ENCODE data around the gene PTHLH. TPM values are rescaled to one million over a fixed set of nuclear protein-coding genes. Genes with fewer than 3 reads are reported as not detected.

Gene PTHLH
- total and polyA plus RNA-seq, 2 donors (not counting 3 experiments of a cell fraction or from before 2014, with no cell fraction given): 0.60 to 0.65 TPM

DNA sequence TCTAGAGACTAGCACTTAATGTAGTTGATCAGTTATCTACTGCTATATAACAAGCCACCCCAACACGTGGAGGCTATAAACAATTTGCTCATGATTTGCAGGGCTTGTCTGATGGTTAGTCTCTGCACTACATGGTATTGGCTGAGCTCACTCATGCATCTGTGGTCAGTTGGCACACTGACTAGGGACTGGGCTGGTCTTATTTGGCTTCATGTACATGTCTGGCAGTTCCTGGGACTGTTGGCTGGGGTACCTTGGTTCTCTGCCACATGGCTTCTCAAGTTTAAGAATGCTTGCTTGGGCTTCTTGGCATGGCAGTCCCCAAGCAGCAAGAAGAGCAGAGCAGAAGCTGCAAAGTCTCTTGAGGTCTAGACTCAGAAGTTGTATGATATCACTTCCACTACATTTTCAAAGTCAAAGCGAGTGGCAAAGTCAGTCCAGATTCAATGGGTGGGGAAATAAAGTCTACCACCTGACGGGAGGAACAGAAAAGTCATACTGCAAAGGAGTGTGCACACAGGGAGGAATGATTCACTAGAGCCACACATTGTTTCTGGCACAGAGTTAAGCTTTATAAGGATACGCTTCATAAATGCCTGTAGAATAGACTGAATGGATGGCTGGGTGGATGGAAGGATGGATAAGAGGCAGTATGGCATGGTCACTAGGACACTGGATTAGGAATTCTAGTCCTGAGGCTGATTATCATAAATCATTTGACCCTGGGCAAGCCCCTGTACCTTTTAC, 44.8 kb upstream of the PTHLH start:
- H2AFZ ChIP-seq (ENCODE audit: low read depth, low read length): no peak overlapping the region
- no peak for DNase-seq (ENCODE audit: low read depth, low spot score)
- no peak for TF ChIP-seq POLR2A (IDR thresholded peaks at IDR 0.05; ENCODE audit: low read depth, low read length)
- TF ChIP-seq EZH2 (IDR thresholded peaks at IDR 0.05; ENCODE audit: borderline replicate concordance, low read depth, low read length, severe bottlenecking): no peak
- H3K4me2 ChIP-seq (ENCODE audit: insufficient read depth, low read length): no peak overlapping the region
- no peaks in the 10 kb centered on the region for H3K9me1 ChIP-seq (replicated peaks; ENCODE audit: control insufficient read depth, extremely low read depth, insufficient read depth, low read length)
- dilution Hi-C loops (cut with MboI; ENCODE audit: extremely low pct_ligation_motif_present, low sequenced_read_pairs): no loop called here
- no peak overlapping the region for H3K9ac ChIP-seq (replicated peaks; ENCODE audit: extremely low read depth, insufficient read depth, low read length)
- H3K27ac ChIP-seq (ENCODE audit: insufficient read depth, low read depth, low read length): no peak overlapping the region
- intact Hi-C loops (cut with micrococcal nuclease): no loop called here
- H3K4me3 ChIP-seq (replicated peaks in 1 of 3; ENCODE audit: insufficient read depth in 1 of 3, low read depth in 1 of 3, low read length in 3 of 3): no peak overlapping the region
- CTCF ChIA-PET: interaction anchor here (1.0 kb wide), 1 partner anchor 22 kb away, joined by 3 read pairs; no protein-coding TSS in a partner anchor
- H3K9me3 ChIP-seq (replicated peaks; ENCODE audit: control insufficient read depth, insufficient read depth, low read length): no peaks in the 10 kb centered on the region
- POLR2A ChIA-PET: no interaction called here
- no peak for FAIRE-seq
- H3K36me3 ChIP-seq (ENCODE audit: control insufficient read depth in 2 of 2, extremely low read depth in 1 of 2, insufficient read depth in 2 of 2, low read length in 2 of 2): no peaks in the 10 kb centered on the region
- no TSS peak for BruUV-seq (replicated peaks)
- H4K20me1 ChIP-seq (replicated peaks; ENCODE audit: control insufficient read depth, extremely low read depth, insufficient read depth, low read length): no peaks in the 10 kb centered on the region
- H3K4me1 ChIP-seq (ENCODE audit: control insufficient read depth, extremely low read depth, insufficient read depth, low read length): no peaks in the 10 kb centered on the region
- no peaks in the 10 kb centered on the region for H3K79me2 ChIP-seq (ENCODE audit: control insufficient read depth, insufficient read depth, low read length)
- no peaks in the 10 kb centered on the region for H3K27me3 ChIP-seq (ENCODE audit: control insufficient read depth in 2 of 2, insufficient read depth in 2 of 2, low read length in 2 of 2)

DNA sequence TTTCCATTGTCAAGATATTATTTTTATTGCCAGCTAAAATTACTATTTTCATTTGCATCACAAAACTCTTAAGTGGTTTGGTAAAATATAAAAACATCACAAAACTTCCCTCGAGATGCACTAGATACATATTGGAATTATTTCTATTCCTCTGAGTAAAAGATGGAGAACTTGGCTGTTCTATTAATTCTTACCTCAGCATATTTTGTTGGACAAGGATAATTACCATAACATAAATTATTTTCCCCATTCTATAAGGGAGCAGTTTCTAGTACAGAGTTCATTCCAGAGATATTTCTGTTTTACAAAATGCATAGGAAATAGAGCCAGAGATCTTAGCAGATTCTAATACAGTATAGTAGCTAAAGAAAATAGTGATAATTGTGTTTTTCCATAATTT, 42.6 kb upstream of the PTHLH start:
- H3K36me3 ChIP-seq (ENCODE audit: control insufficient read depth in 2 of 2, extremely low read depth in 1 of 2, insufficient read depth in 2 of 2, low read length in 2 of 2): no peaks in the 10 kb centered on the region
- no peaks in the 10 kb centered on the region for H3K9me3 ChIP-seq (replicated peaks; ENCODE audit: control insufficient read depth, insufficient read depth, low read length)
- ChIA-PET POLR2A (no interaction called here), CTCF (no interaction called here)
- no peak for DNase-seq (ENCODE audit: low read depth, low spot score)
- H3K9ac ChIP-seq (replicated peaks; ENCODE audit: extremely low read depth, insufficient read depth, low read length): no peak overlapping the region
- no peaks in the 10 kb centered on the region for H4K20me1 ChIP-seq (replicated peaks; ENCODE audit: control insufficient read depth, extremely low read depth, insufficient read depth, low read length)
- no peaks in the 10 kb centered on the region for H3K27me3 ChIP-seq (ENCODE audit: control insufficient read depth in 2 of 2, insufficient read depth in 2 of 2, low read length in 2 of 2)
- H3K27ac ChIP-seq (ENCODE audit: insufficient read depth, low read depth, low read length): no peak overlapping the region
- H3K79me2 ChIP-seq (ENCODE audit: control insufficient read depth, insufficient read depth, low read length): no peaks in the 10 kb centered on the region
- H2AFZ ChIP-seq (ENCODE audit: low read depth, low read length): no peak overlapping the region
- H3K9me1 ChIP-seq (replicated peaks; ENCODE audit: control insufficient read depth, extremely low read depth, insufficient read depth, low read length): no peaks in the 10 kb centered on the region
- FAIRE-seq: no peak
- intact Hi-C loops (cut with micrococcal nuclease) (no loop called here), dilution Hi-C loops (cut with MboI; ENCODE audit: extremely low pct_ligation_motif_present, low sequenced_read_pairs) (no loop called here)
- no TSS peak for BruUV-seq (replicated peaks)
- H3K4me3 ChIP-seq (replicated peaks in 1 of 3; ENCODE audit: insufficient read depth in 1 of 3, low read depth in 1 of 3, low read length in 3 of 3): no peak overlapping the region
- H3K4me2 ChIP-seq (ENCODE audit: insufficient read depth, low read length): no peak overlapping the region
- TF ChIP-seq JUN (IDR thresholded peaks at IDR 0.05; ENCODE audit: borderline replicate concordance, insufficient read depth, insufficient read length, low read depth): no peak
- TF ChIP-seq, protein P1, sequence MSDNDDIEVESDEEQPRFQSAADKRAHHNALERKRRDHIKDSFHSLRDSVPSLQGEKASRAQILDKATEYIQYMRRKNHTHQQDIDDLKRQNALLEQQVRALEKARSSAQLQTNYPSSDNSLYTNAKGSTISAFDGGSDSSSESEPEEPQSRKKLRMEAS (IDR thresholded peaks at IDR 0.05; ENCODE audit: insufficient read depth, insufficient read length): no peak
- TF ChIP-seq, protein P2, sequence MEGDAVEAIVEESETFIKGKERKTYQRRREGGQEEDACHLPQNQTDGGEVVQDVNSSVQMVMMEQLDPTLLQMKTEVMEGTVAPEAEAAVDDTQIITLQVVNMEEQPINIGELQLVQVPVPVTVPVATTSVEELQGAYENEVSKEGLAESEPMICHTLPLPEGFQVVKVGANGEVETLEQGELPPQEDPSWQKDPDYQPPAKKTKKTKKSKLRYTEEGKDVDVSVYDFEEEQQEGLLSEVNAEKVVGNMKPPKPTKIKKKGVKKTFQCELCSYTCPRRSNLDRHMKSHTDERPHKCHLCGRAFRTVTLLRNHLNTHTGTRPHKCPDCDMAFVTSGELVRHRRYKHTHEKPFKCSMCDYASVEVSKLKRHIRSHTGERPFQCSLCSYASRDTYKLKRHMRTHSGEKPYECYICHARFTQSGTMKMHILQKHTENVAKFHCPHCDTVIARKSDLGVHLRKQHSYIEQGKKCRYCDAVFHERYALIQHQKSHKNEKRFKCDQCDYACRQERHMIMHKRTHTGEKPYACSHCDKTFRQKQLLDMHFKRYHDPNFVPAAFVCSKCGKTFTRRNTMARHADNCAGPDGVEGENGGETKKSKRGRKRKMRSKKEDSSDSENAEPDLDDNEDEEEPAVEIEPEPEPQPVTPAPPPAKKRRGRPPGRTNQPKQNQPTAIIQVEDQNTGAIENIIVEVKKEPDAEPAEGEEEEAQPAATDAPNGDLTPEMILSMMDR (IDR thresholded peaks at IDR 0.05; ENCODE audit: extremely low read depth in 1 of 2, insufficient read depth in 1 of 2, low read depth in 1 of 2, low read length in 2 of 2): no peak
- no peak for TF ChIP-seq POLR2AphosphoS5 (IDR thresholded peaks at IDR 0.05; ENCODE audit: insufficient read depth, low read depth, low read length)
- TF ChIP-seq GATA2 (IDR thresholded peaks at IDR 0.05; ENCODE audit: insufficient read depth, insufficient read length, low read depth, low read length): no peak
- TF ChIP-seq FOS (IDR thresholded peaks at IDR 0.05; ENCODE audit: borderline replicate concordance, insufficient read depth, low read length): no peak
- TF ChIP-seq EZH2 (IDR thresholded peaks at IDR 0.05; ENCODE audit: borderline replicate concordance, low read depth, low read length, severe bottlenecking): no peak
- no peak for TF ChIP-seq MYC (IDR thresholded peaks at IDR 0.05; ENCODE audit: low read depth, low read length)
- no peak for TF ChIP-seq POLR2A (IDR thresholded peaks at IDR 0.05; ENCODE audit: low read depth, low read length)
- H3K4me1 ChIP-seq (ENCODE audit: control insufficient read depth, extremely low read depth, insufficient read depth, low read length): no peaks in the 10 kb centered on the region
